NB4 (cell line): Measurements from ENCODE around the gene FUT8.
"Not testable (repeated sequence)": the region's sequence is repeated elsewhere in the genome, so short reads cannot be mapped to it uniquely, and the experiment has no call there.

Experiments used
- DNase-seq: peaks from one replicate; pipeline ENCODE4 v3.0.0; 2010; ENCODE audit warnings: low read depth
- H3K4me3 ChIP-seq: one replicate; pipeline ENCODE4 v1.5.1; 2011; ENCODE audit warnings: mild to moderate bottlenecking, low read depth, low read length, moderate library complexity
- CTCF ChIP-seq: IDR thresholded peaks from one replicate; pipeline ENCODE4 v1.5.1; 2012; ENCODE audit warnings: low read depth, low read length
- MAX ChIP-seq: IDR thresholded peaks from 2 replicates; pipeline ENCODE4 v1.6.1; 2011; ENCODE audit warnings: low read depth, low read length
- MYC ChIP-seq: IDR thresholded peaks from 2 replicates; pipeline ENCODE4 v1.6.1; 2011; ENCODE audit warnings: low read depth, low read length
- POLR2A ChIP-seq: IDR thresholded peaks from 2 replicates; pipeline ENCODE4 v1.6.1; 2011; ENCODE audit warnings: mild to moderate bottlenecking; ENCODE audit not compliant: insufficient read length; ENCODE audit errors: extremely low read depth

Gene FUT8

GRCh38 chr14:65631040-65631439 lies 218.5 kb downstream of the FUT8 start:
- H3K4me3 ChIP-seq, result no peak overlapping the region
- TF ChIP-seq CTCF (no peak), POLR2A (no peak), MYC (no peak), MAX (no peak)
- no peak for DNase-seq

GRCh38 chr14:65632487-65632886 lies 220.0 kb downstream of the FUT8 start:
- DNase-seq, result no peak
- TF ChIP-seq CTCF, result no peak
- no peak for TF ChIP-seq MAX
- TF ChIP-seq POLR2A, result no peak
- no peak overlapping the region for H3K4me3 ChIP-seq

- not testable (repeated sequence) for H3K4me3 ChIP-seq, DNase-seq
These were observed 221.1 kb downstream of the FUT8 start for GRCh38 chr14:65633666-65634065.

- TF ChIP-seq POLR2A (no peak), CTCF (no peak), MYC (no peak), MAX (no peak)
- DNase-seq, result peak; percentile 14
- no peak overlapping the region for H3K4me3 ChIP-seq
These were observed 225.2 kb downstream of the FUT8 start for GRCh38 chr14:65637780-65638179.

- no peak for DNase-seq
- TF ChIP-seq CTCF, result no peak
- no peak for TF ChIP-seq MYC
- TF ChIP-seq MAX, result no peak
- TF ChIP-seq POLR2A, result no peak
- no peak overlapping the region for H3K4me3 ChIP-seq
These were observed 226.7 kb downstream of the FUT8 start for GRCh38 chr14:65639216-65639615.

GRCh38 chr14:65650826-65651225 lies 238.3 kb downstream of the FUT8 start:
- no peak for DNase-seq
- TF ChIP-seq POLR2A, result no peak
- TF ChIP-seq CTCF, result no peak
- TF ChIP-seq MAX, result no peak
- TF ChIP-seq MYC, result no peak
- no peak overlapping the region for H3K4me3 ChIP-seq
